ENCODE measurements around the gene ZBTB7C. TPM values are rescaled to one million over a fixed set of nuclear protein-coding genes. Genes with fewer than 3 reads are reported as not detected.

Gene ZBTB7C
- total RNA-seq, 1 donor from 2014 or later, result under 0.01 TPM

GRCh38 chr18:48030616-48031480 lies 378.3 kb downstream of the ZBTB7C start:
- FAIRE-seq, result peak; percentile 43
- no peaks in the 10 kb centered on the region for H3K27me3 ChIP-seq (ENCODE audit: control insufficient read depth, insufficient read depth, low read length)

GRCh38 chr18:48029296-48029986 lies 379.7 kb downstream of the ZBTB7C start:
- no peak overlapping the region for H3K4me3 ChIP-seq (ENCODE audit: low read depth, low read length)
- TF ChIP-seq CTCF (IDR thresholded peaks at IDR 0.05; ENCODE audit: insufficient read depth, low read length, severe bottlenecking), result no peak
- no peaks in the 10 kb centered on the region for H3K27me3 ChIP-seq (ENCODE audit: control insufficient read depth, insufficient read depth, low read length)
- FAIRE-seq, result no peak
- no peaks in the 10 kb centered on the region for H3K36me3 ChIP-seq (ENCODE audit: control insufficient read depth, insufficient read depth, low read length)
- DNase-seq (ENCODE audit: low read depth), result no peak

More at GRCh38 chr18:48030616-48031480, 378.3 kb downstream of the ZBTB7C start:
- DNase-seq (ENCODE audit: low read depth), result peak; percentile 67
- no peaks in the 10 kb centered on the region for H3K36me3 ChIP-seq (ENCODE audit: control insufficient read depth, insufficient read depth, low read length)
- peak; percentile 81 for TF ChIP-seq CTCF (IDR thresholded peaks at IDR 0.05; ENCODE audit: insufficient read depth, low read length, severe bottlenecking)
- H3K4me3 ChIP-seq (ENCODE audit: low read depth, low read length), result no peak overlapping the region

- no peak overlapping the region for H3K4me3 ChIP-seq (ENCODE audit: low read depth, low read length)
- H3K36me3 ChIP-seq (ENCODE audit: control insufficient read depth, insufficient read depth, low read length), result no peaks in the 10 kb centered on the region
- DNase-seq (ENCODE audit: low read depth) (peak; percentile 60), FAIRE-seq (no peak)
- H3K27me3 ChIP-seq (ENCODE audit: control insufficient read depth, insufficient read depth, low read length), result no peaks in the 10 kb centered on the region
- TF ChIP-seq CTCF (IDR thresholded peaks at IDR 0.05; ENCODE audit: insufficient read depth, low read length, severe bottlenecking), result no peak
Observed at GRCh38 chr18:48028696-48029095, 380.5 kb downstream of the ZBTB7C start.

- TF ChIP-seq CTCF (IDR thresholded peaks at IDR 0.05; ENCODE audit: insufficient read depth, low read length, severe bottlenecking), result peak; percentile 10
- no peak overlapping the region for H3K4me3 ChIP-seq (ENCODE audit: low read depth, low read length)
- no peaks in the 10 kb centered on the region for H3K36me3 ChIP-seq (ENCODE audit: control insufficient read depth, insufficient read depth, low read length)
- H3K27me3 ChIP-seq (ENCODE audit: control insufficient read depth, insufficient read depth, low read length), result no peaks in the 10 kb centered on the region
- DNase-seq (ENCODE audit: low read depth) (no peak), FAIRE-seq (no peak)
Observed at GRCh38 chr18:48028081-48028480, 381.1 kb downstream of the ZBTB7C start.

- H3K36me3 ChIP-seq (ENCODE audit: control insufficient read depth, insufficient read depth, low read length), result no peaks in the 10 kb centered on the region
- DNase-seq (ENCODE audit: low read depth) (no peak), FAIRE-seq (no peak)
- no peak for TF ChIP-seq CTCF (IDR thresholded peaks at IDR 0.05; ENCODE audit: insufficient read depth, low read length, severe bottlenecking)
- no peak overlapping the region for H3K4me3 ChIP-seq (ENCODE audit: low read depth, low read length)
- H3K27me3 ChIP-seq (ENCODE audit: control insufficient read depth, insufficient read depth, low read length), result no peaks in the 10 kb centered on the region
Observed at GRCh38 chr18:48027401-48027963, 381.7 kb downstream of the ZBTB7C start.

All from bronchial epithelial cell (primary cell).